DMS53 (cell line): ENCODE results near the gene MRPL36.
A peak's percentile ranks its signal among the peaks of the same experiment; 100 is the strongest.
"Not testable (repeated sequence)": the region's sequence is repeated elsewhere in the genome, so short reads cannot be mapped to it uniquely, and the experiment has no call there.

Experiments
- DNase-seq: peaks from one replicate; lab custom pipeline; 2025; lab: John Stamatoyannopoulos, UW

The MRPL36 gene

GRCh38 chr5:1799602-1800471 is at the start of gene MRPL36:
Gene MRPL36 (minus strand): TSS chr5:1799837. CDS start chr5:1798935, 902 bp downstream.
- DNase-seq, result peak; percentile 99

DNA sequence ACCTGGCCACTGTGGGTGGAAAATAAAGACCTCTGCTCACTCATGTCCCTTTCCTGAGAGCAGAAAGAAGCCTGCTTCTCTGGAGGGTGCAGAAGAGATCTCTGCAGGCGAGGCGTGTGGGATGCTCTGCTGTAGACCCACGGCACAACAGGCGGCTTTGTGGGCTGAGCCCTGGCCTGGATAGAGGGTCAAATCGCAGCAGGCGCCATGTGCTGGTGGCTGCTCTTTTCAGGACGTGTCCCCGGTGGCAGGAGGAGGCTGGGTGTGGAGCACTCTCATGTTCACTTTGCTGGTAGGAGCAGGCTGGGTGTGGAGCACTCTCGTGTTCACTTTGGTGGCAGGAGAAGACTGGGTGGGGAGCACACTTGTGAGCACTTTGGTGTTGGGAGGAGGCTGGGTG is 48.0 kb upstream of the MRPL36 start:
- DNase-seq, result no peak

DNA sequence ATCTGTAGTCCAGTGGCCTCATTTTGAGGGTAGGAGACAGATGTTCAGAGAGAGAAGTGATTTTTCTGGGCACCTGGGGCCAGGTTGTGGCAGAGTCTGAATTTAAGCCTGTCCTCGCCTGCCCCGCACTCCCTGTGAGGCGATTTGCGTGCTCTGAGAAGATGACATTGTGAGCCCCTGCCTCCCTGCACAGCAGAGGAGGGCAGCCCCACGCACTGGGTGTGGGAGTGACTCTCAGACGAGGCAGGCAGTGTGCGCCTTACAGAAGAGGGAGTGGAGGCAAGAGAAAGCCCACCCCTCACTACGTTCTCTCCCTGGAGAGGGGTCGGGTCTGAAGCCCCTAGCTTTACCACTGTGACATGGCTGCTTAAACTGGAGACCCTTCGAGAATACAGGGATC is 47.4 kb upstream of the MRPL36 start:
- no peak for DNase-seq

GRCh38 chr5:1846583-1846982 is 46.9 kb upstream of the MRPL36 start:
- no peak for DNase-seq

GRCh38 chr5:1845696-1846095 is 46.1 kb upstream of the MRPL36 start:
- no peak for DNase-seq

GRCh38 chr5:1844708-1845436 is 45.2 kb upstream of the MRPL36 start:
- DNase-seq, result no peak

GRCh38 chr5:1843761-1844160 is 44.1 kb upstream of the MRPL36 start:
- not testable (repeated sequence) for DNase-seq

- DNase-seq, result peak; percentile 68
These were observed 42.6 kb upstream of the MRPL36 start for GRCh38 chr5:1842004-1842819.

DNA sequence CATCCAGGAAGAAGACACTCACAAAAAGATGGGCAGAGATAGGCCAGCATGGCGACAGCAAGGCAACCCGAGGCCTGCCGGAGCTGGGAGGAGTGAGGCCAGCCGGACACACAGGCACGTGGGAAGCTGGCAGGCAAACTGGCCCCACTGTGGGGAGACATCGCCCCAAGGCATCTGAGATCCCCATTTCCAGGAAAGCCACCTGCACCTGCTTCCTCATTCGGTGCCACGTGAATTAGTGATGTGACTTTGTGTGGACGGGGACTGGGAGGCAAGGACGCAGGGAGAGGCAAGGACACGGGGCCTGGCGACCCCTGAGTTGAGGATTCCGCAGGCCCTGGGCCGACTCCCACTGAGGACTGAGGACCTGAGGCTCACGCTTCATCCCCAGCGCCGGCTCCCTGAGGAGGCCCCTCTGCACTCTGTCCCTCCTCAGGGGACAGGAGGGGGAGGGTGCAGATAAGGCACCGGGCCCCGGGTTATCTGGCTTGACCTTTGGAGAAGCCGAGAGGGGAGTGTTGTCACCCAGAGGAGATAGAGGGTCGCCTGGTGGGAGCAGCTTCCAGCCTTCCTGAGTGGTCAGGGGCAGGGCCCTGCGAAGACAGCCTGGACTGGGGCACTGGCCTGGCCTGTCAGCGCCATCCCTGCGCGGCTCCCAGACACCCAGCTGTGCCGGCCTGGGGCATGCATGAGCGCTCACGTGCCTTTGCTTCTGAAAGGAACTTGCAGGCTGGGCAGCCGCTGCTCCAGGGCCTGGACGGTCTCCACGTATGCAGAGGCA is 41.3 kb upstream of the MRPL36 start:
- peak; percentile 33 for DNase-seq

- DNase-seq, result no peak
These were observed 40.5 kb upstream of the MRPL36 start for GRCh38 chr5:1840071-1840547.

DNA sequence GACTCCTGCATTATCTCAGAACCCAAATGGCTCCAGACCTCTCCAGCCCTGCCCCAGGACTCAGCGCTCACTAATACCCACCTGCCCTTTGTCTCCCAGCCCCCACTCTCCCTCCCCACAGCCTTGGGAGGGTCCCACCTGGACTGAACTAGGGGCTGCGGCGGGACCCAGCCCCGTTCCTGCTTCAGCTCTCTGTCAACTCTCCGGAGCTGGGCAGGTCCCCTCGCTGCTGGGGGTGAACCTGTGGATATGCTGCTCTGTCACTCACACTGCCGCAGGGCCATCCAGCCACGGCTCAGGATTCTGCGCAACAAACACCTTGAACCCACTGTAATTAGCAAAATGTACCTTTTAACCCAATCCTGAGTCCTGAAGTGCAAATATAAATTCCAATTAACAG is 38.4 kb upstream of the MRPL36 start:
- no peak for DNase-seq

DNA sequence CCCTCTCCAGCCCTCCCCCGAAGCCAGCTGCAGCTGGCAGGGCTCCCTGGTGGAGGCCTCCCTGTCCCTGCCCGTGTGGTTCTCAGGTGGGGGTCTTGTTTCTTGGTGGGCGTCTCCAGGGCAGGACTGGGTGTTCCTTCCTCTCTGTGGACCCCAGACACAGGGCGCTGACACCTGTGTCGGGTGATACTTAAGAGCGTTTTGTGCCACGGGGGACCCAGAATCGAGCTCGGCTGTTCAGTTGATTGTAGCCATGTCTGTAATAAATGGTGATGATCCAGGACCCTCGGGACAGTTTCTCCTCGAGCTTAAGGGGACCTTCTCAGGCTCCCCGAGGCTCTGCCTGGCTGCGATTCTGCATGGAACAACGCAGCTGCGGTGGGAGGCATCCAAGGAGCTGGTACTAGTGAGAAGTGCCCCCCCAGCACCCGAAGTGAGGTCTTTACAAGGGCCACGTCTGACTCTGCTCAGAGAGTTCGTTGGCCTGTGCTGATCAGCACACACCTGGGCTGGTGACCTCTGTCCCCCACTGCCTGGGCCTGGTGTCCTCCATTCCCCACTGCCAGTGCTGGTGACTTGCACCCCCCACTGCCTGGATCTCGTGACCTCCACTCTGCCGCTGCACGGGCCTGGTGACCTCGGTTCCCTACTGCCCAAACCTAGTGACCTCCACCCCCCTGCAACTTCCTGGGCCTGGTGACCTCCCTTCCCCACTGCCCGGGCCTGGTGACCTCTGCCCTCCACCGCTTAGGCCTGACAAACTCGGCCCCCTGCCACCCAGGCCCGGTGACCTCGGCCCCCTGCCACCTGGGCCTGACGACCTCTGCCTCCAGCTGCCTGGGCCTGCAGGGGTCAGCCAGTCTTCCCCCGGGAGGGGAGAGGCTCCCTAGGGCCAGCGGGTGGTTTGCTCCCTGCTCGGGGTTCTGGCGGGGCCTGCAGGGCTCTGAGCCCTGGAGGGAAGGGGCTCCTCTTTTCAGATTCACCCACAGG is 37.5 kb upstream of the MRPL36 start:
- DNase-seq, result no peak

GRCh38 chr5:1836176-1836890 is 36.7 kb upstream of the MRPL36 start:
- no peak for DNase-seq

GRCh38 chr5:1835431-1835830 is 35.8 kb upstream of the MRPL36 start:
- DNase-seq, result no peak

- DNase-seq, result no peak
These were observed 35.2 kb upstream of the MRPL36 start for GRCh38 chr5:1834721-1835429.

GRCh38 chr5:1834022-1834551 is 34.5 kb upstream of the MRPL36 start:
- no peak for DNase-seq

GRCh38 chr5:1833264-1834021 is 33.8 kb upstream of the MRPL36 start:
- DNase-seq, result no peak
